GM12891 (cell line): ENCODE measurements around the gene CCL15.

Experiments used
- POLR2A ChIP-seq: IDR thresholded peaks from 2 replicates; pipeline ENCODE4 v1.6.1; 2011; ENCODE audit warnings: low read depth, low read length, control low read depth
- POLR2AphosphoS5 ChIP-seq: IDR thresholded peaks from 2 replicates; pipeline ENCODE4 v1.6.1; 2011; ENCODE audit warnings: low read depth, low read length, control low read depth

- TF ChIP-seq POLR2A (no peak), POLR2AphosphoS5 (no peak)
These were observed at the start of gene CCL15 for GRCh38 chr17:36001110-36001771.
